Vagina (tissue), 2 donors: ENCODE measurements around the gene CFDP1.

Experiments used
- POLR2AphosphoS5 ChIP-seq, 2 donors: sonication (generic); formaldehyde crosslinking; IDR thresholded peaks; one replicate each; pipeline ENCODE4 v1.9.0; 2017; ENCODE audit warnings: antibody characterized with exemption in 2 of 2, mild to moderate bottlenecking in 2 of 2, low read depth in 1 of 2; ENCODE audit not compliant: insufficient read depth in 1 of 2
- TF ChIP-seq, protein P1 (sequence below), 3 experiments: fragments of 450-650 bp in 2 of 3; fragments of 200-600 bp in 1 of 3; sonication (generic) in 1 of 3; IDR thresholded peaks; one replicate each; pipeline ENCODE4 v1.5.1; 2017 to 2019; ENCODE audit warnings: antibody characterized with exemption in 3 of 3, mild to moderate bottlenecking in 2 of 3, moderate library complexity in 2 of 3

DNA sequence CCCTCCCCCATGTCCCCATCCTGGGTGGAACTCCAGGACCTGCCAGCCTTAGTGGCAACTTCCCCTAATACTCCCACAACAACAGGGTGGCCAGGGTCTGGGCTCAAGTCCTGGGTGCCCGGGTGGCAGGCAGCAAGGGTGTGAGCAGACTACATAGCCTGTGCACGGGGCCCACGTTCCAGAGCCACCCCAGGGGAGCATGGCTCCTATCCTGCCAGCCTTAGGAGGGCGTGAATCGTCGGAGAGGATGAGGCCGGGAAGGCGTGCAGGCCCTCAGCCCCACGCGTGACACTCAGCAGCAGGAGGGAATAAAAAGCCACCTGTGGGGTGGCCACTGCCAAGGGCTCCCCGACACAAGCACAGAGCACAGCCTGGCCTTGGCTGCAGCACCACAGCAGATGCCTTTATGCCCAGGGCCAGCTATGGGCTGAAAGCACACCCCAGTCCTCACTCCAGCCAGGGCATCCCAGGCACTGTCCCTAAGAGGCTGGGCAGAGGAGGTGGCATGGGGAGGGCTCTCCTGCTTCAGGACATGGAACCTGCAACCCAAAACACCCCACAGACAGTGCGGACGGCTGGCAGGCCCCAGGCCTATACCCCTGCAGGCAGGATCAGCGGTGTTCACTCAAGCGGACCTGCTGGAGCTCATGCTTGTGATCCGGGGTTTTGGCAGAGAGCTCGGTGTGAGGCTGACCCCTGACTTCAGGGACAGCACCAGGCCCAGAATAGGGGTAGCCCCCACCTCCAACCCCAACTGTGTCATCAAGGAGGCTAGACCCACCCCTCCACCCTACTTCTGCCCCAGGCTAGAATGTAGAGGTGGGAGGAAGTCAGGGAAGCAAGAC is 184.5 kb downstream of the CFDP1 start:
- TF ChIP-seq, protein P1, sequence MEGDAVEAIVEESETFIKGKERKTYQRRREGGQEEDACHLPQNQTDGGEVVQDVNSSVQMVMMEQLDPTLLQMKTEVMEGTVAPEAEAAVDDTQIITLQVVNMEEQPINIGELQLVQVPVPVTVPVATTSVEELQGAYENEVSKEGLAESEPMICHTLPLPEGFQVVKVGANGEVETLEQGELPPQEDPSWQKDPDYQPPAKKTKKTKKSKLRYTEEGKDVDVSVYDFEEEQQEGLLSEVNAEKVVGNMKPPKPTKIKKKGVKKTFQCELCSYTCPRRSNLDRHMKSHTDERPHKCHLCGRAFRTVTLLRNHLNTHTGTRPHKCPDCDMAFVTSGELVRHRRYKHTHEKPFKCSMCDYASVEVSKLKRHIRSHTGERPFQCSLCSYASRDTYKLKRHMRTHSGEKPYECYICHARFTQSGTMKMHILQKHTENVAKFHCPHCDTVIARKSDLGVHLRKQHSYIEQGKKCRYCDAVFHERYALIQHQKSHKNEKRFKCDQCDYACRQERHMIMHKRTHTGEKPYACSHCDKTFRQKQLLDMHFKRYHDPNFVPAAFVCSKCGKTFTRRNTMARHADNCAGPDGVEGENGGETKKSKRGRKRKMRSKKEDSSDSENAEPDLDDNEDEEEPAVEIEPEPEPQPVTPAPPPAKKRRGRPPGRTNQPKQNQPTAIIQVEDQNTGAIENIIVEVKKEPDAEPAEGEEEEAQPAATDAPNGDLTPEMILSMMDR (IDR thresholded peaks at IDR 0.05), result no peak
- no peak for TF ChIP-seq POLR2AphosphoS5 (IDR thresholded peaks at IDR 0.05; ENCODE audit: insufficient read depth in 1 of 2, low read depth in 1 of 2)
